Lower leg skin (tissue), 3 donors: ENCODE data around the gene IRF2.

Experiments used
- CTCF ChIP-seq, 3 donors: fragments of 450-650 bp; IDR thresholded peaks; one replicate each; pipeline ENCODE4 v1.5.1; 2016; ENCODE audit warnings: antibody characterized with exemption in 3 of 3, mild to moderate bottlenecking in 3 of 3, moderate library complexity in 2 of 3
- POLR2A ChIP-seq, 2 donors: fragments of 450-650 bp; IDR thresholded peaks; one replicate each; pipeline ENCODE4 v1.6.1; 2016 to 2017; ENCODE audit warnings: antibody characterized with exemption in 2 of 2, mild to moderate bottlenecking in 1 of 2, moderate library complexity in 1 of 2

DNA sequence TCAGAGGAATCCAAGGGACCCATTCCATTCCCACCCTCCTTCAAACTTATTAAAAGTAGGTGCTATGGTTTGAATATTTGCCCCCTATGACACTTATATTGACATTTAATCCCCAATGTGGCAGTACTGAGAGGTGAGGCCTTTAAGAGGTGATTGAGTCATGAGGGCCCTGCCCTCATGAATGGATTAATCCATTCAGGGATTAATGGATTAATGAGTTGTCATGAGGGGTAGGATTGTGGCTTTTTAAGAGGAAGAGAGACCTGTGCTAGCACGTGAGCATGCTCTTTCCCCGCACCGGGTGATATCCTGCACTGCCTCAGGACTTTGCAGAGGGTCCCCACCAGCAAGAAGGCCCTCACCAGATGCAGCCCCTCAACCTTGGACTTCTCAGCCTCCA, 50.1 kb downstream of the IRF2 start:
- TF ChIP-seq POLR2A (IDR thresholded peaks at IDR 0.05): no peak
- no peak for TF ChIP-seq CTCF (IDR thresholded peaks at IDR 0.05)
